ENCODE measurements around the gene ACSL5. TPM values are rescaled to one million over a fixed set of nuclear protein-coding genes. Genes with fewer than 3 reads are reported as not detected.
"Not testable (repeated sequence)": the region's sequence is repeated elsewhere in the genome, so short reads cannot be mapped to it uniquely, and the experiment has no call there.

ACSL5 gene
- total RNA-seq, 4 donors from 2014 or later = 6.8 to 17.0 (median 10.0) TPM

GRCh38 chr10:112456533-112456932 is 82.6 kb downstream of the ACSL5 start:
- no peak for DNase-seq
- WGBS, 2 donors = 98 to 99% methylated on average over 2 of the region's 2 CpGs
- H3K4me3 ChIP-seq (replicated peaks in 1 of 3) = no peak overlapping the region
- H3K27me3 ChIP-seq = no peaks in the 10 kb centered on the region
- H3K4me1 ChIP-seq = no peaks in the 10 kb centered on the region
- H3K36me3 ChIP-seq = no peaks in the 10 kb centered on the region
- intact Hi-C loops (cut with DNase I) = no loop called here
- TF ChIP-seq, protein P1, sequence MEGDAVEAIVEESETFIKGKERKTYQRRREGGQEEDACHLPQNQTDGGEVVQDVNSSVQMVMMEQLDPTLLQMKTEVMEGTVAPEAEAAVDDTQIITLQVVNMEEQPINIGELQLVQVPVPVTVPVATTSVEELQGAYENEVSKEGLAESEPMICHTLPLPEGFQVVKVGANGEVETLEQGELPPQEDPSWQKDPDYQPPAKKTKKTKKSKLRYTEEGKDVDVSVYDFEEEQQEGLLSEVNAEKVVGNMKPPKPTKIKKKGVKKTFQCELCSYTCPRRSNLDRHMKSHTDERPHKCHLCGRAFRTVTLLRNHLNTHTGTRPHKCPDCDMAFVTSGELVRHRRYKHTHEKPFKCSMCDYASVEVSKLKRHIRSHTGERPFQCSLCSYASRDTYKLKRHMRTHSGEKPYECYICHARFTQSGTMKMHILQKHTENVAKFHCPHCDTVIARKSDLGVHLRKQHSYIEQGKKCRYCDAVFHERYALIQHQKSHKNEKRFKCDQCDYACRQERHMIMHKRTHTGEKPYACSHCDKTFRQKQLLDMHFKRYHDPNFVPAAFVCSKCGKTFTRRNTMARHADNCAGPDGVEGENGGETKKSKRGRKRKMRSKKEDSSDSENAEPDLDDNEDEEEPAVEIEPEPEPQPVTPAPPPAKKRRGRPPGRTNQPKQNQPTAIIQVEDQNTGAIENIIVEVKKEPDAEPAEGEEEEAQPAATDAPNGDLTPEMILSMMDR (IDR thresholded peaks at IDR 0.05) = no peak
- TF ChIP-seq POLR2A (IDR thresholded peaks at IDR 0.05) = no peak
- H3K9me3 ChIP-seq = no peaks in the 10 kb centered on the region
- H3K27ac ChIP-seq = no peak overlapping the region

GRCh38 chr10:112460366-112460765 is 86.5 kb downstream of the ACSL5 start:
- no peak overlapping the region for H3K27ac ChIP-seq
- H3K4me3 ChIP-seq (replicated peaks in 1 of 3) = no peak overlapping the region
- 95% methylated on average over 2 of the region's 2 CpGs for whole genome bisulfite sequencing, 2 donors
- intact Hi-C loops (cut with DNase I) = no loop called here
- no peaks in the 10 kb centered on the region for H3K27me3 ChIP-seq
- no peaks in the 10 kb centered on the region for H3K9me3 ChIP-seq
- H3K36me3 ChIP-seq = peaks cover 8 to 9% of the 10 kb centered on the region in 2 donors
- no peak for TF ChIP-seq POLR2A (IDR thresholded peaks at IDR 0.05)
- TF ChIP-seq, protein P1 (IDR thresholded peaks at IDR 0.05) = no peak
- DNase-seq = no peak
- H3K4me1 ChIP-seq = no peaks in the 10 kb centered on the region

DNA sequence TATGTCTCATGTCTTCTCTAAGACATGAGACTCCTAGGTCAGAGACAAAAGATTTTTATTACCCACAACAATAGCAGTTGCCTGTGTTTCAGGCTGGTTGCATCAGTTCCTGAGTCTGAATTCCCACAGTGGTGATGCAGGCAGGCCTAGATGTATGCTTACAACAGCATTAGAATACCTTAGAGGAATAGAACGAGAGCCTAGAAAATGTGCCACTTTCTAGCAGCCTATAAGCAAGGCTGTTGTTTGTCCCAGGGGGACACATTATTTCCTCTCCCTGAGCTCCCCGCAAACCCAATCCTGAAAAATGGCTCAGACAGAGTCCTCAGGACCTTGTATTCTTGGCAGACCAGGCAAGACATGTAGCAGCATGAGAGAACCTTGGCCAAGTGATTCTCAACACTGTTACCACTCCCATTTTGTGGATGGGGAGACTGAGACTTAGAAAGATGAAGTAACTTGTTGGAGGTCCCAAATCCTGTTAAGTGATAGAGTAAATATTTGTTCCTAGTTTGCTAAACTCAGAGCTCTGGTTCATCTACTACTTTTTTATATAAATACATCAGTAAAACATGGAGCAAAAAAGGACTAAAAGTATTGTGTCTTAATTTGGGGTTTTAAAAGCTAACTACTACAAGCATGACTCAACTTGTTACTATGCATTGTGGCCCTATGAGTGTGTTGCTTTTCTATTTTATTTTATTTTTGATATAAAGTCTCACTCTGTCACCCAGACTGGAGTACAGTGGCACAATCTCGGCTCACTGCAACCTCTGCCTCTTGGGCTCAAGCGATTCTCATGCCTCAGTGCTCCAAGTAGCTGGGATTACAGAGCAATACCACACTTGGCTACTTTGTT is 87.3 kb downstream of the ACSL5 start:
- TF ChIP-seq, protein P1 (IDR thresholded peaks at IDR 0.05) = no peak
- TF ChIP-seq POLR2A (IDR thresholded peaks at IDR 0.05) = no peak
- intact Hi-C loops (cut with DNase I) = no loop called here
- 96 to 98% methylated on average over 4 of the region's 4 CpGs for WGBS, 2 donors

DNA sequence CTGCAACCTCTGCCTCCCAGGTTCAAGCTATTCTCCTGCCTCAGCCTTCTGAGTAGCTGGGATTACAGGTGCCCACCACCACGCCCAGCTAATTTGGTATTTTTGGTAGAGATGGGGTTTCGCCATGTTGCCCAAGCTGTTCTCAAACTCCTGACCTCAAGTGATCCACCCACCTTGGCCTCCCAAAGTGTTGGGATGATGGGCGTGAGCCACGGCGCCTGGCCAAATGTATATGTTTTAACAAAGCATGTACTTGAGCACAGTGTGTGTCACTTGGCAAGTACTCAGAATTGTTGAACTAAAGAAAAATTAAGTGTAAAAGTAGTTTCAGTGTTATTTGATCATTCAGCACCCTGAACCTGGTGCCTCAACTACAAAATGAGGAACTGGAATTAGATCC is 90.2 kb downstream of the ACSL5 start:
- 94 to 98% methylated on average over 5 of the region's 5 CpGs for WGBS, 2 donors
- H3K9me3 ChIP-seq; DNase-seq; H3K4me3 ChIP-seq (replicated peaks in 1 of 3); H3K27me3 ChIP-seq; intact Hi-C loops (cut with DNase I); H3K27ac ChIP-seq; H3K4me1 ChIP-seq: not testable (repeated sequence)
- H3K36me3 ChIP-seq = peaks cover 12 to 16% of the 10 kb centered on the region in 2 donors

More for the DNA sequence above, 87.3 kb downstream of the ACSL5 start:
- Histone ChIP-seq H3K27ac (no peak overlapping the region), H3K27me3 (no peaks in the 10 kb centered on the region), H3K9me3 (no peaks in the 10 kb centered on the region), H3K4me1 (no peaks in the 10 kb centered on the region), H3K36me3 (peaks cover 12 to 16% of the 10 kb centered on the region in 2 donors), H3K4me3 (replicated peaks in 1 of 3) (no peak overlapping the region)
- DNase-seq = no peak

DNA sequence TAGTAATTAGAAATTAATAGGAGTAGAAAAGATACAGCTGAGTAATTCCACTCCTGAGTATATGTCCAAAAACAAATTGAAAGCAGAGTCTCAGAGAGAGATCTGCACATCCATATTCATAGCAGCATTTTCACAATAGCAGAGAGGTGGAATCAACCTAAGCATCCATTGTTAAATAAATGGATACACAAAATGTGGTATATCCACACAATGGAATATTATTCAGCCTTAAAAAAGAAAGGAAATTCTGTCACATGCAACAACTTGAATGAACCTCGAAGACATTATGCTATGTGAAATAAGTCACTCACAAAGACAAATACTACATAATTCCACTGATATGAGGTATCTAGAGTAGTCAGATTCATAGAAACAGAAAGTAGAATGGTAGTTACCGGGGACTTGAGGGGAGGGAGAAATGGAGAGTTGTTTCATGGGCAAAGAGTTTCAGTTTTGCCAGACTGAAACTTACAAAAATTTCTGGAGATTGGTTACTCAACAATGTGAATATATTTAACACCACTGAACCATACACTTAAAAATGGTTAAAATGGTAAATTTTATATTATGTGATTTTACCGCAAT is 91.5 kb downstream of the ACSL5 start:
- no peak for TF ChIP-seq POLR2A (IDR thresholded peaks at IDR 0.05)
- TF ChIP-seq, protein P1 (IDR thresholded peaks at IDR 0.05) = no peak
- no peaks in the 10 kb centered on the region for H3K4me1 ChIP-seq
- DNase-seq = no peak
- peaks cover 12 to 16% of the 10 kb centered on the region in 2 donors for H3K36me3 ChIP-seq
- 93 to 96% methylated on average over 3 of the region's 3 CpGs for whole genome bisulfite sequencing, 2 donors
- H3K27ac ChIP-seq = no peak overlapping the region
- intact Hi-C loops (cut with DNase I) = no loop called here
- no peaks in the 10 kb centered on the region for H3K9me3 ChIP-seq
- H3K27me3 ChIP-seq = no peaks in the 10 kb centered on the region
- H3K4me3 ChIP-seq (replicated peaks in 1 of 3) = no peak overlapping the region
